Left kidney (tissue), 2 donors: ENCODE measurements around the gene TSPAN9. TPM values are rescaled to one million over a fixed set of nuclear protein-coding genes. Genes with fewer than 3 reads are reported as not detected.
A peak's percentile ranks its signal among the peaks of the same experiment; 100 is the strongest.

Experiments used
- DNase-seq: peaks from one replicate; pipeline ENCODE4 v3.0.0-alpha.2; 2013
- polyA plus RNA-seq: library from polyadenylated mRNA; unstranded; fragments of 120-200 nt; gene quantifications from one replicate; pipeline ENCODE4 v1.2.1, GENCODE V29; 2013; ENCODE audit not compliant: insufficient read length

TSPAN9 gene
- polyA plus RNA-seq, 1 donor, result 79.9 TPM

DNA sequence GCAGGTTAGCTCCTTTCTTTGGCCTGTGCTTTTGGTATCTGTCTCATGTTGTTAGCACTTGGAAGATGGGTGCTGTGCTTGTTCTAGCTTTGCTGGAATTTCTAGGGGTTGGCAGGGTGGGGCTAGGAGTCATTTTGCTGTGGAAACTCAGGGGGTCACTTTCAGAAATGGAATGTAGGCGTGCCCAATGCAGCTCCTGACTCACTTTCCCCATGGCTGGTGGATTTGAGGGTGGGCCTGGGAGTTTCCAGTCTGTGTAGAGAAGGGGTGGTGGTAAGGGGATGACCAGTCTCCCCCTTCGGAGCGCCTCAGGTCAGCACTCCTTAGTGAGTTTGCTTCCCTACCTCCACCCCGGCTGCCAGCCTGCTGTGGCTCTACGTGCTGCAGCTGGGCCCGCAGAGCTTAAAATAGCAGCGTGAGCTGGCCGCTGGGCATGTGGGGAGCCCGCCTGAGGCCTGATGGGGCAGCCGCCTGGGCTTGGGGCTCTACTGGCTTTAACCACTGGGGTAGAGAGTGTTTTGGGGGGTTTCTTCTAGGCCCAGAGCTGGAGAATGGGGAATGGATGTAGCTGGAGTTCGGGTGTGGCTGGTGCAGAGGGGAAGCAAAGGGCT lies 108.2 kb downstream of the TSPAN9 start:
- no peak for DNase-seq

GRCh38 chr12:3186546-3187215 lies 109.5 kb downstream of the TSPAN9 start:
- no peak for DNase-seq

DNA sequence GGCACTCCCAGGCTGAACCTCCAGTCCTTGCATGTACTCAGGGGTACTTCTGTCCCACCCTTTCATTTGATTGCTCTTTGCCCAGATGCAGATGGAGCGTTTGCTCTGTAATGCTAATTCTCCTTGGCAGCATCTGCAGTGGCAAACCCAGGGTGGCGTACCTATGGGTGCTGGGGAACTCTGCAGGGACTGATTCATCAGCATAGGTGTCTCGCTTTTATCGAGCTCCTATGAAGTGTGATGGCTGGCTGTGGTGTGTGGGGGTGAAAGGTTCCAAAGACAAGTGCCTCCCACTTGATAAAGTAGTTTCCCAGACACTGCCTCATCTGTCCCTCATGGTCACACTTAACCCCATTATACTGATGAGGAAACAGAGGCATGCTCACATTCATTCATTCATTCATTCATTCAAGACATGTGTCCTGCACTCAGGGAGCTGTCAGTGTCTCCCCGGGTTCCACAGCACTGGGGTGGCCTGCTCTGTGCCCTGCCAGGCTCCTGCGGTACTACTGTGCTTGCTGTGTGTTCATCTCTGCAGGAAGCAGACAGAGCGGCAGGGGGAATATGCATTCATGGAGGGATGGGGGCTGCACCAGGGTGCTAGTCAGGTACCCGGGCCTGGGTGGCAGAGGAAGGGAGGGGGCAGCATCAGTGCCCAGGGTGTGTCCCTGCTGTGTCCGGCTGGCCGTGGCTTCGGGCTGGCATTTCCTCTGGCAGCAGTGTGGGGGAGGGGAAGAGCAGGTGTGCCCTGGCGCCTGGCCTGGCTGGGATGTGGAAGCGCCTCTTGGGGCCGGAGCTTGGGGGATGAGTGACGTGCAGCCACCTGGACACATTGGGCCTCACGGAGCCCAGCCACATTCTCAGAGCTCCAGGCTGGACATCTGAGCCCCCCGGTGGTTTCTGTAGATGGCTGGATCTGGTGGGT lies 110.9 kb downstream of the TSPAN9 start:
- no peak for DNase-seq

GRCh38 chr12:3189282-3189681 lies 112.1 kb downstream of the TSPAN9 start:
- DNase-seq, result no peak

- DNase-seq, result no peak
These were observed 112.9 kb downstream of the TSPAN9 start for GRCh38 chr12:3190101-3190500.

GRCh38 chr12:3191450-3191849 lies 114.3 kb downstream of the TSPAN9 start:
- DNase-seq, result no peak

GRCh38 chr12:3192221-3192620 lies 115.0 kb downstream of the TSPAN9 start:
- no peak for DNase-seq

DNA sequence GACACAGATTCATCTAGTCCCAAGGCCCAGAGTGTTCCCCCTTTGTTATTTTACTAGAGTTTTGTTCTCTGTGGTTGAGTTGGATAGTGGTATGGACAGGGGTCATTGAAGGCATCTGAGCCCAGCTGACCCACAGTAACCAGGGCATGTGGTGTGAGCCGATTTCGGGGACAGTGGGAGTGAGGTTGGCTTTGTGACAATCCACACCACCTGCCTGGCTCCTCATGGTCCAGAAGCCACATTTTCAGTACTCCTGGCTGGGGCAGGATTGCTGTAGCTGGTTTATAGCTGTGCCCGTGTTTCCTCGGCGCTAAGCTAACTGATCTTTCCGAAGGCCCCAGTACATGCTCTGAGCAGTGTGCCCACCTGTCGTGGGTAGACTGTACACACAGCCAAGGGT lies 116.0 kb downstream of the TSPAN9 start:
- no peak for DNase-seq

DNA sequence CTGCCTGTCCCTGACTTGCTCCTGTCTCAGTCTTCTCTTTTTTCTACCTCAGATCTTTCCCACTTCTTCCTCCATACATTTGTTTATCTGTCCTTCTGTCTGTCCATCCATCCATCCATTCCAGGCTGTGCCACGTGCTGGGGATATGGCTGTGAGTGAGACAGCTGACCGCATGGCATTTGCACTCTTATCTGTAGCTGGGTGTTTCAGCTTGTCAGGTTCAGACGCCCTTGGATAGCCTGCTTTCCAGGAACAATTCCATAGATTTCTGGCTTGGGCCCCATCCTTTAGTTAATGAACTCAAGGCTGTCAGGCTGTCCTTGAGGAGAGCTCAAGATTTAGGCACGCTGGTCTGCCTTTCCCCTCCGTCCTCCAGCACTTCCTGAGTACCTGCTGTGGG lies 116.6 kb downstream of the TSPAN9 start:
- DNase-seq, result no peak

GRCh38 chr12:3195337-3195736 lies 118.2 kb downstream of the TSPAN9 start:
- no peak for DNase-seq

DNA sequence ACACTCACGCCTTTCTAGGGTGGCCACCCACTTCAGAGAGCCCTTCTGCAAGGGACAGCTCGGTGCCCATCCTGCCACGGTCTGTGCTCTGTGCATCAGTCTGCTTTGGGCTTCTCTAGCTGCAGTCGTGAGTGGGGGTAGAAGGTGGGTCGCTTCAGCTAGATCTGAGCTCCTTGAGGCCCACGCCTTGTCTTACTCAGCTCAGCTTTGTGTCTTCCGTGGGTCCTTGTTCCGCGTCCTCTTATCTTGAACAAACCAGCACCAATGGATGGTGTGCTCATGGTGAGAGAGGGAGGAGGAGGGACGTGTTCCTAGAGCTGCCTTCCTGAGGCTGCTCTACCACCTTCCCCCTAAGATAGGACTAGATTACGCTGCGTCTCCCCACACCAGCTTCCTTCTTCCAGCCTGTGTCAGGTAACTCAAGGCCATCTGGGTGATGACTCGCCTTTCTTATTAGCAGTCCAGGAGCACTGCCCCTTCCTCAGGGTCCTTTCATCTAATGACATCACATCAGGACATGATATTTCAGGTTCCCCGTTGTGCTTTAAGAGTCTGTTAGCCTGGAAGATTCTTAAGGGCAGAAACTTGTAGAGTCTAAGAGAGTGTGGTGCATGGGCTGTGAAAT lies 118.8 kb downstream of the TSPAN9 start:
- DNase-seq, result no peak

GRCh38 chr12:3196488-3196887 lies 119.3 kb downstream of the TSPAN9 start:
- DNase-seq, result no peak

GRCh38 chr12:3197131-3197818 lies 120.1 kb downstream of the TSPAN9 start:
- DNase-seq, result no peak

GRCh38 chr12:3199551-3200031 lies 122.4 kb downstream of the TSPAN9 start:
- no peak for DNase-seq

- DNase-seq, result peak; percentile 80
These were observed 122.9 kb downstream of the TSPAN9 start for GRCh38 chr12:3200032-3200617.

GRCh38 chr12:3200814-3201233 lies 123.6 kb downstream of the TSPAN9 start:
- no peak for DNase-seq

- DNase-seq, result no peak
These were observed 124.3 kb downstream of the TSPAN9 start for GRCh38 chr12:3201339-3202051.

- DNase-seq, result no peak
These were observed 124.9 kb downstream of the TSPAN9 start for GRCh38 chr12:3202096-3202495.

DNA sequence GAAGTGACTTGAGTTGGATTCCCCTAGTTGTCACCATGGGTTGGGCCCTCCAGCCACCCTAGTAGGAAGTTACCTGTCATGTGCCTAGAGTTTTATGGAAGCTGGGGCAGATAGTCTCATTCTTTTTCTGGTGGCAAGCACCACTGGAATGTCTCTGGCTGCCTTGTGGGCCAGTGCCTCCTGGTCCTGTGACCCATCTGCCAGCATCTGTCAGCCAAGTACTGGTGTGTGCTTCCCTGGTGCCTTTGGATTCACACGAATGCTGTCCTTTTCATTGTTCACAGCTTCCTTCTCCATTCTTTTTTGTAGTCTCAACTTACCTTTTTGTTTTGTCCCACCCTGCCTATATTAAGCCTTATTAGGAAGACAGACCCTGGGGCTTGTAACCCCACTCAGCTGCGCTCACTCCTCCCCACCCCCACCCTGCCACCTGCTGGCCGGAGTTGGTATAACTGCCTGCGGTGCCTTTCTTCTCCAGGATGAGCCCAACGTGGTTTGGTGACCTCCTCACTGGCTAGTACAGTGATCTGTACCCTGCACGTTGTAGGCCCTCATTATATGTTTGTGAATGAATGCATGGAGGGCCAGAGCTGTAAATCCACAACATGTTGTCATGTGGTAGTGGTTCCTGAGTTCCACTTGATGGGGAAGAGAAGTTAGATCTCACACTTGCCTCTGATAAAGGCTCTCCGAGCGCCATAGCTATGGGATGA lies 125.7 kb downstream of the TSPAN9 start:
- DNase-seq, result peak; percentile 56

DNA sequence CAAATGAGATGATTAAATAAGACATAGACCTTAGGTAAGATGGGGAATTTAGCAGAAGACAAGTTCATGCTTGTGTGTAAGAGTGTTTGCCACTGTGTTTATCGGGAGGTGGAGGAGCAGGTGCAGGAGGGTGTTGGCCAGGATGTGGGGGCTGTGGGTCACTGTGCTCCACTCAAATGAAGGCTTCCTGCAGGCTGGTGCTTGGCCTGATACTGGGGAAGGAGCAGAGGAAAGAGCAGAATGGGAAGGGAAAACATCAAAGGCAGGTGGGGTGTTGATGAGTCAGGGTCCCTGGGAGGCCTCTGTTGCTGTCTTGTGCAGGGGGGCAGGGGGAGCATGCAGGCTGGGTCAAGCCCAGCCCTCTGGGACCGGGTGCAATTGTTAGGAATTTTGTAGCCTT lies 126.5 kb downstream of the TSPAN9 start:
- no peak for DNase-seq
